Activated T-cell treated with anti-CD3 and anti-CD28 coated beads, Interleukin-2, amount 50 U/mL, for 48 hours (primary cell): ENCODE results near the gene ARL6IP5.

ENCODE experiments used
- DNase-seq, 2 experiments: peaks; one replicate each; pipeline ENCODE4 v3.0.0-alpha.2; 2020

The ARL6IP5 gene, protein sequence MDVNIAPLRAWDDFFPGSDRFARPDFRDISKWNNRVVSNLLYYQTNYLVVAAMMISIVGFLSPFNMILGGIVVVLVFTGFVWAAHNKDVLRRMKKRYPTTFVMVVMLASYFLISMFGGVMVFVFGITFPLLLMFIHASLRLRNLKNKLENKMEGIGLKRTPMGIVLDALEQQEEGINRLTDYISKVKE

DNA sequence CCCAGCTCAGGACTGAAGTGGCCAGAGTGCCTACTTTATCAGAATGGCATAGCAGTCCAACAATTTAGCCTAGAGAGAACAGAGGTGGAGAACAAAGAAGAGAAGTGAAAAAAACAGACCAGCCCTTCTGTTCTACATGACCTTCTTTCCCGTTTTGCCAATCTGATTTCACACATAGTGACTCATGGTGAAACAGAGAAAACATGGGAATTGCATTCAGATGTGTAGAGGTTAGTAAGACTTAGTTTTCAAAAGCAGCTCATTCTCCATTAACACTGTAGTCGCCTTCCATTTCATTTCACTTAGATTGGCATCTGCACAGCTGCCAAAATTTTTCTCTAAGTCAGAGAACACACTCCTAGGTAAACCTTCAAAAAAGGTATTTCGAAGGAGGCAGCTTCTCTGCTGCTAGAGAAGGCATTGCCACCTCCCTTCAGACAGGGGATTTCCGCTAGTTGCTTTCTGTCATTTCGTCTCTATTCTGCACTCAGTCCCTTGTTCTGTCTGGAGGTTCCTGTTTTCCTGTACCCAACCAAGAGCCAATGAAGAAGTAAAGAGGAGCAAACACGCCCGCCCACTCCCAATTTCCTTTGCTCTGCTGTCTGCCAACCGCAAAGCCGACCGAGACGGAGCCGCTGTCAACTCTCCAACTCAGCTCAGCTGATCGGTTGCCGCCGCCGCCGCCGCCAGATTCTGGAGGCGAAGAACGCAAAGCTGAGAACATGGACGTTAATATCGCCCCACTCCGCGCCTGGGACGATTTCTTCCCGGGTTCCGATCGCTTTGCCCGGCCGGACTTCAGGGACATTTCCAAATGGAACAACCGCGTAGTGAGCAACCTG, at the start of gene ARL6IP5:
ARL6IP5 (plus strand) TSS at position 612 of the 842 bp plus-strand sequence; CDS start at position 723, 111 bp downstream.
- peak; percentile 89 to 92 for DNase-seq

DNA sequence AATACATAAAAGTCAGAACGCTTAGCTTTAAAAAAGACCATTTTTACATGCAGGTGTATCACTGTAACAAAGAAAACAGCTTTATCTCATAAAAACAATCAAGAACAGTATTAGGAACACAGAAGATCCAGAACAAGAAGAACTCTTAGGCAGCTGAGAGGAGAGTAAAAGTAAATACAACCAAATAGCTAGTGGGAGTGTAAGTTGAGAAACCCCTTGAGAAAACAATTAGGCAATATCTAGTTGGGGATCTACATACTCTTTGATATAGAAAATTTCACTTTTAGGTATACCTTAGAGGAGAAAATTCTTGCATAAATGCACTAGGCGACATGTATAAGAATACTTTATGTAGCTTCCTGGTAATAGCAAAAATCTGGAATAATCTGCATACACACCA, 40.1 kb upstream of the ARL6IP5 start:
- no peak for DNase-seq

DNA sequence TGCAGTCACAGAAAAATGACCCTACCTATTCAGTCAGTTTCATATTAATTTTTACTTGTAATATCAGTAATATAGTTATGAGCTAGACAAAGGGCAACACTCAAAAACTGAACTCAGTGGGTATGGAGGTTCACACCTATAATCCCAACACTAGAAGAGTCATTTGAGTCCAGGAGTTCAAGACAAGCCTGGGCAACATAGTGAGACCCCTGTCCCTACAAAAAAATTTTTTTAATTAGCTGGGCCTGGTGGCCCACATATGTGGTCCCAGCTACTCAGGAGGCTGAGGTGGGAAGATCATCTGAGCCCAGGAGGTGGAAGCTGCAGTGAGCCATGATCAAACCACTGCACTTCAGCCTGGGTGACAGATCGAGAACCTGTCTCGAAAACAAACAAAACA, 35.7 kb upstream of the ARL6IP5 start:
- no peak for DNase-seq

DNA sequence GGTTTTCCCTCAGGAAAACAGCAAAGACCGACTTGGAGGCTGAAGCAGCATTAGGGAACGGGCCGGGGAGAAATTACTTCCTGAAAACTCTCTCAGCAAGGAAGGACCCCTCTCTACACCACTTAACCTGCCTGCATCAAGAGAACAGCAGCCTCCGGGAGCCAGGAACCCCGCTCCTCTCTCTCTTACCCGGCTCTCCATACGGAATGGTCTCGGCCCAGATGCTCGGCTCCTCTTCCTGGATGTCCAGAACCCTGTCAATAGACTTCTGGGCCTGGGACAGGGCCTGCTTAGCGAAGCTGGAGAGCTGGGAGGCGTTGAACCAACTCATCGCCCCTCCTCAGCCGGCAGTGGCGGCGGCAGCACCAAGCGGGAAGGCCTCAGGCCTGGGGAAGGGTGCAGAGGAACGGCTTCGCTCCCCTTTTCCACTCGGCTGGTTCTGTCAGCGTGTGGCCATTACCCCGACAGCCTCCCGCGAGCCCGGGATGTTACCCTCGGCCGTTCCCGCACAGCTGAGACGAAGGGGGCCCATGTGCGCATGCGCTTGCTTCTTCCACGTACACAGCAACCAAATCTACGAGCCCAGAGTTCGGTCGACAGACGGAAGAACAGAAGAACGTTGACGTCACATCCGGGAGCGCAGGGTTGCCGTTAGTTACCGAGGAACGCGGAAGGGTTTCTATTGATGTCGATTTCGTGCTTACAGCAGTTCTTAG, 32.8 kb upstream of the ARL6IP5 start, which contains the start of gene TMF1:
TMF1 (minus strand) TSS at position 578 of the 716 bp plus-strand sequence; CDS start at position 331, 247 bp downstream.
- DNase-seq: peak; percentile 96 to 97

DNA sequence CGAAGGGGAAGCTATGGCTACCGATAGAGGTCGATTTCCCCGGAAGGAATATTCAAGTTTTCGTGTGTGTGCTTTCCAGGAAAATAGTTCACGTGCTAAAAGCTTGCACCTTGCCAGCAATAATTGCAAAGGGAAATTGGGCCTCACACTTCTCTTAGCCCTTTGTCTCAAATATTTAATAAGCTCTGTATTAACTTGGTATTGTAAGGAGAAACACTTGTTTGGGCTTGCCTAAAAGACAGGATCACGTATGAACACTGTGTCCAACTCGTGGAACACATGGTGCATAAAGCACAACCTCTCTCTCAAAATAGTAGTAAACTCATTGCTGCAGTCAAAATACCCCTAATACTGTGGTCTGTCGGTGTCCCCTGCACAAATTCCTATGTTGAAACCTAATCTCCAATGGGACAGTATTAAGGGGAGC, 32.3 kb upstream of the ARL6IP5 start:
- no peak for DNase-seq

DNA sequence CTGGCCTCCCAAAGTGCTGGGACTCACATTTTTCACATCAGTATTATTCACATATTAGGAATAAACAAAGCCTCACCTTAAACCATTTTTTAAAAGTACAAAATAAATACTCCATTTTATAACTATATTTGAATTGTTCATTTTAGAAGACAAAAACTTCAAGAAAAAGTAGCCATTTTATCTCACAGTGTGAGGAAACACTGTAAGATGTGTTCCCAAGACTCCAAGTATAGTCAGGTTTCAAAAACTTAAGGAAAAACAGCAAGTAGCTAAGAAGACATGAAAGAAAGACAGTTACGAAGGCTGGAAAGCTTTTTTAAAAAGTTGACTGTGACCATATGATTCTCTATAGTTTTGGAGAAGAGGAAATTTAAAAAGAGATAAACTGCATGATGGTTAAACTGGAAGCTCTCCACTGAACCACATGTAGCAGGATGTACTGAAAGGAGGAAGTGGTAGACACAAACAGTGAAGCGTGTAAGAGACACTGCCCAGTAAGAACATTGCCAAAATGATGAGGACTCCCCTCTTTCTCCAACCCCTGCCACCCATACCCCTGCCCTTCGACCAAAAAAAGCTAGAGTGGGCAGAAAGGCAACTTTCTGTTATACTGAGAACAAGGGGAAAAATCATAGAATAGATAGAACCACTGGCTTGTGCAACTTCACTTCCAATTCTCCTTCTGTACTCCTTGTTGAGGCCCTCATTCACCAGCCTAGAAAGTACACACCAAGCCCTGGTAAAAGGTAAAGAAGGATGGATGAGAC, 26.4 kb upstream of the ARL6IP5 start:
- DNase-seq: peak in 1 of 2 experiments; percentile 24

DNA sequence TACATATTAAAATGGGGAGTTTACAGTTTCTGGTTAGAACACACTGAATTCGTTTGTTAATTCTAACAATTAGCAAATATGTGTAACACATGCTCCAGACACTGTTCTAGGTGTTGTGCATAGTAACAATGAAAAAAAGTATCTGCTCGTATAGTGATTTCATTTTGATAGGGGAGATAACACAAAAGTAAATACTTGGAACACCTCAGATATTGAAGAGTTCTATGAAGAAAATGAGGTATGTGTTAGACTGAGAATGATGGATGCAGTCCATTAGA, 25.9 kb upstream of the ARL6IP5 start:
- DNase-seq: no peak

DNA sequence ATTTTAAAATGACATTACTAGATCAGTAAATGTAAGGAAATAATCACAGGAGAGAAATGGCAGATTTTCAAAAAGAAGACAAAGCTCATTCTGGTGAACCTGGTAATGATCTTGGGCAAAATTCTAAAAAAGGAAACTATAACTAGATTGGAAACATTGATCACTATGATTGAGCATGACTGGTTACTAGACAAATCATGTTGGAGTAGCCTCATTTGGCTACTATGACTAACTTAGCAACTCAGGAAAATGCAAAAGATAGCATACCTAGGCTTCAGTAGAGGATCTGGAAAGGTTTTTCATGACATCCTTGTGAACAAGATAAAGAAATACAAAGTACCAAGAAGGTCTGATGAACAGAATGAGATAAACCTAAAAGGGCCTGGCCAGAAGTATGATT, 25.0 kb upstream of the ARL6IP5 start:
- DNase-seq: no peak

DNA sequence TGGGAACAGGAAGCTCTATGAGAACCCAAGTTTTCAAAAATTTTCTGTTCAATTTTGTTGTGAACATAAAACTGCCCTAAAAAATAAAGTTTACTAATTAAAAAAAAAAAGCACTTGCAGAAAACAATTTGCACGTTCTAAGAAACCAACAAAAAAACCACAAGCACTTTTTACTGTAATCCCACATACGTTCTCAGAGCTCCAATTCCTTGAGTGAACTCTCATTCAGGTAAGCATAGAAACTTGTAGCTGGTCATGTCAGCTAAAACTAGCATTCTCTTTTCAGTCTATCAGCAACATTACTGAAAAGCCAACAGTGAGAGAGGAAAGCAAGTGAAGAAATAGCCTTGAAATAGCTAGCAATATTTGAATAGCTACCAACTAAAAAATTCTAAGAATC, 21.1 kb upstream of the ARL6IP5 start:
- no peak for DNase-seq

DNA sequence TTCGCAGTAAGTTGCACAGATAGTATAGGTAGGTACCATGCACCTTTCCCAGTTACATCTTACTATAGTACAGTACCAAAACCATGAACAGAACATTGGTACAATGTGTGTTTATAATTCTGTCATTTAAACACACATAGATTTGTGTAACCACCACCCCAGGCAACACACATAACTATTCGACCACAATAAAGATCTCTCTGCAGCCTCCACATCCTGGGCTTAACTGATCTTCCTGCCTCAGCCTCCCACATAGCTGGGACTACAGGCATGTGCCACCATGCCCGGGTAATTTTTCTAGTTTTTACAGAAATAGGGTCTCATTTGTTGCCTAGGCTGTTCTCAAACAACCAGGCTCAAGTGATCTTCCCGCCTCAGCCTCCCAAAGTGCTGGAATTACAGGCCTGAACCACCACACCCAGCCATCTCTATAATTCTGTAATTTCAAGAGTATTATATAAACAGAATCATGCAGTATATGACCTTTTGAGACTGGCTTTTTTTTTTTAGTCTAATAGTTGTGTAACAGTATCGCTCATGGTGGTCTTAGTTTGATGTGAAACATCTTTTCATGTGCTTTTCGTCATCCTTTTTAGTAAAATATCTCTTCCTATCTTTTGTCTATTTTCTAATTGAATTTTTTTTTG, 19.3 kb upstream of the ARL6IP5 start:
- peak; percentile 30 to 34 for DNase-seq

DNA sequence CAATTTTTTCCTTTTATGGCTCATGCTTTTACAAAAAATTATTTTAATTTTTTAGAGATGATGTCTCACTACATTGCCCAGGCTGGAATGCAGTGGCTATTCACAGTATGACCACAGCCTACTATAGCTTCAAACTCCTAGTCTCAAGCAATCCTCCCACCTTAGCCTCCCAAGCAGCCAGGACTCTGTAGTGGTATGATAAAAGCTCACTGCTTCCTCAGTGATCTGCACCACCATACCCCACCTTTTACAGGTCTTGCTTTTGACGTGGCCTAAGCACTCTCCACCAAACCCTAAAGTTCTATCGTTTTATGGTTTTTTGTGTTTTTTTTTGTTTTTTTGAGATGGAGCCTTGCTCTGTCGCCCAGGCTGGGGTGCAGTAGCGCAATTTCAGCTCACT, 18.6 kb upstream of the ARL6IP5 start:
- DNase-seq: no peak

DNA sequence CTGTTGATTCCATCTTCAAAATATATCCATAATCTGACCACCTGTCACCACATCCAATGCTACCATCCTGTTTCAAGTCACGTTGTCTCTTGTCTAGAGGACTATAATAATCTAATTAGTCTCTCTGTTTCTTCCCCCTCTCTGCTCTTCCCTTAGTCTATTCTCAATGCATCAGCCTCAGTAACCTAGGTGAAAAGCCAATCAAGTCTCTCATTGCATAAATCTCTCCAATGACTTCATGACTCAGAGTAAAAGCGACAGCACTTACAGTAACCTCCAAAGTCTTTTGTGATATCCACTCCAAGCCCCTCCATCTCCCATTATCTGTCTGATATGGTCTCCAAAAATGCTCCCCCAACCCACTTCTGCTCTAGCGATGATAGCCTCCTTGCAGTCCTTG, 11.8 kb upstream of the ARL6IP5 start:
- no peak for DNase-seq

DNA sequence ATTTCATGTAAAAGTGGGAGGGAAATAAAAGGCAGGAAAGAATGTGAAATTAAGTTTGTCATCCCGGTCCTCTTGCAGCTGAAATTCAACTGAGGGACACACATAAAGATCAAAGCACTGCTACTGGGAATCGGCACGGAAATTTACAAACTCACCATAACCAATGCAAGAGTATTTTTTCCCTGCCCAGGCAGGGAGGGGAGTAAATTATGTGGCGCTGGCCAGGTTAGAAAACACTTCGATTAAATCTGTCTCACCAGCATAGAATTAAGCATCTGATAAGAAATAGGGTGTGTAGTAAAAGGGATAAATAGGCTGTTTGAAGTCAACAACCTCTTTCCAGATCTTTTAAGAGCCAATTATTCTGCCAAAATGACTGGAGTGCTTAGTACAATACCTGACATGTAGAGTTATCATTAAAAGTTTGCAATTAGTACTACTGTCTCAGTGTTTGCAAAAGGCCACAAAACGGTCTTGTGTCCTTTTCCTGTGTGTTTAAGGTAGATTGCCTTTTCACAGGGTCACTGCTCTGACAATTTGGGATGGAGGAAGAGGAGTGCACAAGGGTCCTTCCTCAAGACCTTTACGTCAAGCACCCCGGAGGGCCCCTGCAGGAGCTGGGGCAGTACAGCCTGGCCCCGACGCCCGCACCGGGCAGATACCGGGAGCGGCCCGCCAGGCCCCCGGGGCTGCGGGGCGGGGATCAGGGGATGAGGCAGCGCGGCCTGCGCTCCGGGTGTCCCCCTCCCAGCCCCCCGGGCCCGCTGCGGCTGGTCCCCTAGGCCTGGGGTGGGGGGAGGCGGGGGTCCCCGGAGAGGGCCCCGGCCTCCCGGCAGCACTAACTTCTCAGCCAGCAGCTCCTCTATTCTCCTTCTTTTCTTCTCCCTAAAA, 5.2 kb upstream of the ARL6IP5 start:
- peak in 1 of 2 experiments; percentile 56 for DNase-seq

DNA sequence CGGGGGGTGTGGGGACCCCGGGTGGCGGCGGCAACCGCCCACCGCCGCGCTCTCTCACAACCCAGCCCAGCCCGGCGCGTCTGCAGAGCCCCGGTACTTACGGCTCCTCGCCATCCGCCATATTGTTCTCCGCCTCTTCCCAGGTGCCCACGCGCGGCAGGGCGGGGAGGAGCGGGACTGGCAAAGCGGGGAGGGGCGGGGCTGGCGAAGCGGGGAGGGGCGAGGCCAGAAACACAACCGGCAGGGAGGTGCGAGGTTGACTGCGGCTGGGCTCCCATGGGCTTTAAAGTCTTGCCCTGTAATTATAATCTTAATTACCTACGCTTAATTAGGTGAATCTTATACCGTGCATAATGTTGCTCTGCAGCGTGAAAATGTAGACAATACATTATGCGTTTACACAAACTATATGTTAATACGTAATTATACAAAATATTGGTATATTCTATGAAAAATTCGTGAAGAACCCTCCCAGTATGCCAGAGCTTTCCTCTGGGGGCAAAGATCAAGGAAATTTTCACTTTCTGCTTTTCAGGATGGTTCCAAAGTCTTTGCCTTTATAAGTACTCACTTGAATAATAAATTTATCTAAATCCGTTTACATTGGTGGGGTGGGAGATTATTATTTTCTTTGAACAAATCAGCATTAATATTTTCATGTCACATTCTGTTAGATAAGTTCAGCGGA, 4.4 kb upstream of the ARL6IP5 start, which contains the start of gene UBA3:
UBA3 (minus strand) TSS at position 133 of the 688 bp plus-strand sequence; CDS start at position 121, 12 bp downstream.
- DNase-seq: peak; percentile 93 to 94

DNA sequence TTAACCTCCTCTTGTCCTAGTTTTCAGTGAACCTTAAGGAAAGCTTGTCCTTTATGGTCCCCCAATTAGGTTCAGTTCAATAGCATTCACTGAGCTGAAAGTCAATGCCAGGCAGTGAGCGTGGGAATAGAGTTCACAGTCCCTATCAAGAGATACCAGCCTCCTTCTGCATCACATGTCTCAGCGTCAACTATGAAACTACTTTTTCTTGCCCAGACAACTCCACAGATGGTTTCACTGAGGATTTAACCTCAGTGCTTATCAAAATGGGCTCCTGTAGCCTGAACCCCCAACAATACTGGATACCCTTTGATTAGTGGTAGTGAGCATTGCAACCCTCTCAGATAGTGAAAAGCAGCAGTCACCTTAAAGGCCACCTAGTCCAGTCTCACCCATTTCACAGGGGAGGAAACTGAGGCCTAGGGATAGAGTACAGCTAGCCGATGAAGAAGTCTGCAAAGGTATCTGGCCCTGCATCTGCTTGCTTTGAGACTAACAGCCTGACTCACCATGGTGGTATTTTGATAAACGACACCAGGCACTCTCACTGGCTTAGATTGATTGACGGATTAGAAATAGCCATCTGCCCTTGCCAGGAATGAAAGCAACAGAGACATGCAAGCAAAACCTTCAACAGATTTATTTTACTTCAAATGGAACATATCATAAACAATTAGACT, 3.0 kb upstream of the ARL6IP5 start:
- peak in 1 of 2 experiments; percentile 51 for DNase-seq

DNA sequence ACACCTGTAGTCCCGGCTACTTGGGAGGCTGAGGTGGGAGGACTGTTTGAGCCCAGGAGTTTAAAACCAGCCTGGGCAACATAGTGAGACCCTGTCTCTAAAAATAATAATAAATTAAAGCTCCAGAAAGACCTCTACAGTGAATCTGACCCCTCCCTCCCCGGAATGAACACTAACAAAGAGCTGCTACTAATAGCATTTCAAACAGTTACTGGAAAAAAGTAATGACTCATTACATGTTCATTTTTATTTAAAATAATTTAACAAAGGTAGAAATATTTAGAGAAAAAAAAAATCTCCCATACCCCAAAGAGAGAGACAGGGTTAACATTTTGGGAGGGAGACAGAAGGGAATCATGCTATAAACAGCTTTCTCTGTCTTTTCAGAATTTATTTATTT, 2.4 kb upstream of the ARL6IP5 start:
- no peak for DNase-seq

DNA sequence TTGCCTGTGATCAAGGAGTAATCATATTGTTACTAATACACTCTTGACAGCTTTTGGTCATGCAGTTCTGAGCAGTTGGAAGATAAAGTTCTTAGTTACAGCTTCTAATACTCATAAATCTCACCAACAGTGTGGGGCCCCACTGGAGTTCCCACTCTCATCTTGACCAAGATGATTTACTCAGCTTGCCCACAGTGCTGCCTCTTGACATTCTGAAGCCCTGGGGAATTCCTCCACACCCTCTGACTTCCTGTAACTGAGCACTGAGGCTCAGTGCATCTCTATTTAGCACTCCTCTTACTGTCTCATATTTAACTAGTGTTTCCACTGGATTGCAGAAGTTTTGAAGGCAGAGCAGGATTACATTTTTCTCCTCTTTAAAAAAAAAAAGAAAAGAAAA, 1.9 kb upstream of the ARL6IP5 start:
- peak; percentile 78 to 81 for DNase-seq

DNA sequence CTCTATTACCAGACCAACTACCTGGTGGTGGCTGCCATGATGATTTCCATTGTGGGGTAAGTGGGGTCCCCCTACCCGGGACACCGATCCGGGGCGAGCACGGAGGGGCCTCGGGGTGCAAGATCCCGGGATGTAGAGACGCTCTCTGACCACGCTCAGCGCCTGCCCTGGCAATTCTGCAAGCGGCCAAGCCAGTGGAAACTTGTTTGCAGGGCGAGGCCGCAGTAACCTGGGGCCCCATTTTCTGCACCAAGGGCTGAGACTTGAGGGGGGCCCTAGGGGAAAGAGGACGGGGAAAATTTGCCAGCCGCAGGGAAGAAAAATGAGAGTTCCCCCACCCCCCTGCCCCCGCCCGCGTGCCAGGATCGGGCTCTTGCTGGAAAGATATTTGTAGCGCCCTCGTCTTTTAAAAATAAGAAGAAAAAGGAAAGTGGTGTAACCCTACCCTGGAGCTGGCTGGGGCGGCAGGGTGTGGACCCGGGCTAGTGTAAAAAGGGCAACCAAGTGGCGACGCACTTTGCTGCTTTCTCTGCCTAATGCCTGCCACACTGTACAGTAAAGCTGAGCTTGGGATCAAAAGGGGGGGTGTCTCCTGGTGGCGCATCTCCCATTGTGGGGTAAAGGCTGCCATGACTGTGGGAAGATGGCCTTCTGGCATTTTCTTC, 563 bp downstream of the ARL6IP5 start:
- no peak for DNase-seq
